Measurements from ENCODE around the gene TUBA4B.

DNA sequence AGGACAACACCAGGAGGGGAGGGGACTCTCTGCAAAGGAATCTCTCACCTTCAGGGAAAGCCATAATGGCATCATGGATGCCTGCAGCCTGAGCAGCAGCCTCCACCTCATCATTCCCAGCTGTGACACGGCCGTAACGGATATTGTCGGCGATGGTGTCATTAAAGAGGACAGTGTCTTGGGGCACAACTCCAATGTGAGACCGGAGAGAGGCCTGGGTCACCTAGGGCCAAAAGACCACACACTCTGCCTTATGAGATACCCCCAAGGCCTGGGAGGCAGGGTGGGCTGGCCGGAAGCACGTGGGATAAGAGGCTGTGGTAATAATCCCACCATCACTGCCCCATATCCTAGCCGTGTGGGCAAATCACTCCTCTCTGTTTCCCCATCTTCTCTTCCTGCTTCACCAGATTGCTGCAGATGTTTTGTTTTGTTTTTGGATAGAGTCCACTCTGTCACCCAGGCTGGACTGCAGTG is 42.1 kb upstream of the TUBA4B start:
- no peak for TF ChIP-seq EZH2 (IDR thresholded peaks at IDR 0.05)
- TF ChIP-seq POLR2AphosphoS5 (IDR thresholded peaks at IDR 0.05; ENCODE audit: borderline replicate concordance, low read depth, low read length) = no peak
- TF ChIP-seq FOXP2 (optimal IDR thresholded peaks at IDR 0.05; ENCODE audit: control extremely low read depth, extremely low read length, insufficient read depth) = no peak
